Subcutaneous abdominal adipose tissue (tissue), 5 donors: ENCODE data around the gene KREMEN1.

ENCODE experiments used
- H3K27ac ChIP-seq: one replicate; pipeline ENCODE4 v1.7.0; 2013; ENCODE audit warnings: low read depth, mild to moderate bottlenecking, inconsistent platforms, low read length, moderate library complexity
- H3K27me3 ChIP-seq, 5 donors: one replicate each; pipeline ENCODE4 v1.7.0; 2013; ENCODE audit warnings: low read length in 5 of 5, inconsistent platforms in 1 of 5; ENCODE audit not compliant: control insufficient read depth in 5 of 5, insufficient read depth in 4 of 5
- H3K36me3 ChIP-seq, 5 donors: one replicate each; pipeline ENCODE4 v1.7.0; 2013; ENCODE audit warnings: low read length in 5 of 5; ENCODE audit not compliant: control insufficient read depth in 5 of 5, insufficient read depth in 5 of 5
- H3K4me1 ChIP-seq, 5 donors: one replicate each; pipeline ENCODE4 v1.7.0; 2013; ENCODE audit warnings: low read length in 5 of 5, mild to moderate bottlenecking in 3 of 5, moderate library complexity in 1 of 5; ENCODE audit not compliant: control insufficient read depth in 5 of 5, insufficient read depth in 5 of 5
- H3K4me3 ChIP-seq, 5 donors: one replicate each; pipeline ENCODE4 v1.7.0; 2013; ENCODE audit warnings: low read length in 5 of 5, low read depth in 1 of 5
- H3K9ac ChIP-seq, 5 donors: one replicate each; pipeline ENCODE4 v1.7.0; 2013; ENCODE audit warnings: low read length in 5 of 5, mild to moderate bottlenecking in 4 of 5, moderate library complexity in 3 of 5
- H3K9me3 ChIP-seq, 5 donors: one replicate each; pipeline ENCODE4 v1.7.0; 2013; ENCODE audit warnings: low read length in 5 of 5; ENCODE audit not compliant: control insufficient read depth in 5 of 5
- donor health status: healthy.
- donor health status: healthy.
- donor health status: healthy.
- donor health status: healthy.
- donor health status: healthy.

Gene KREMEN1

DNA sequence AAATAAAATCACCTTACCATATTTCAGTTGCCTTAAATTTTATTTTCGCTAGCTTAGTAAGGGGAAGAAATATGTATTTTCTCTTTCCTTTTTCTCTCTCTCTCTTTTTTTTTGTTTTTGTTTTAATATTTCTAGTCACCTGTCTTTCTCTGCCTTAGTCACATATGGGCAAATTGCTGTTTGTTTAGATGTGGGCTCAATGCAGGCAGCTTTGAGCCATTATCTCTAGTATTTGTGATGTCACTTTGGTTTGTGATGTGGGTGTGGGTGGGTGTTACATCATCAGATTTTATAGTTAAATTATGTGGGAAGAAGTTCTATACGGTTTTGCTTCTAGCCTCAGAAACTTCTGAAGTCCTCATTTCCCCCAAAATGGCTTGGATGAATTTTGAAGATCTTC is 11.1 kb upstream of the KREMEN1 start, which contains the start of gene C22orf31:
C22orf31 (minus strand) TSS at position 59 of the 400 bp plus-strand sequence; CDS start at position 20, 39 bp downstream.
- Histone ChIP-seq H3K27ac (no peak within 1 kb of the TSS), H3K4me1 (no peaks in the 10 kb centered on the region), H3K9me3 (no peaks in the 10 kb centered on the region), H3K9ac (no peak within 1 kb of the TSS), H3K27me3 (peaks cover 0 to 3% (median 0%) of the 10 kb centered on the region in 5 donors), H3K4me3 (no peak within 1 kb of the TSS), H3K36me3 (no peaks in the 10 kb centered on the region)

DNA sequence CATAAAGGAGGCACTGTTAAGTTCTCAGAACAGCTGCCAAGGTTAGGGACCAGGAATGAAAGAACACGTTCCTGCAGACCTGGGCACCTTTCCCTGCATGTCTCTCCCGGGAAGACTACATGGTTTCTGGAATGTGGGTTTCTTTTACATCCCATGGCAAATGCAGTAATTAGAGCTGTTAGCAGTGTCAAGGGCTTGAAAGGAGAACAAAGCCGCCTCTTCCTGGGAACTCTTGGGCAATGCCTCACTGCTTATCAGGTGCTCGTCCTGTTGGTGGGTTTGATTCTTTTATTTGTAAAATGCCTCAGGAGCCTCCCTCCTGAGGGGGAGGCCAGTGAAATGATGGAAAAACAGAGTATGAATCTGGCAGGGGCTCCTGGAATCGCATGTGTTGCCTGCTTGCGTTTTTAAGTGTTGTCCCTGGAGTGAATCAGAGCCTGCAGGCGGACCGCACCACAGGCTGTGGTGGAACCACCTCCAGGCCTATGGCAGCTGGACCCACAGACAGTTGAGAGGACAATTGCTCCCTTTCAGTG is 10.5 kb upstream of the KREMEN1 start:
- Histone ChIP-seq H3K27ac (no peak overlapping the region), H3K4me1 (no peaks in the 10 kb centered on the region), H3K4me3 (no peak overlapping the region), H3K9me3 (no peaks in the 10 kb centered on the region), H3K36me3 (no peaks in the 10 kb centered on the region), H3K9ac (no peak overlapping the region), H3K27me3 (peaks cover 0 to 3% (median 0%) of the 10 kb centered on the region in 5 donors)

DNA sequence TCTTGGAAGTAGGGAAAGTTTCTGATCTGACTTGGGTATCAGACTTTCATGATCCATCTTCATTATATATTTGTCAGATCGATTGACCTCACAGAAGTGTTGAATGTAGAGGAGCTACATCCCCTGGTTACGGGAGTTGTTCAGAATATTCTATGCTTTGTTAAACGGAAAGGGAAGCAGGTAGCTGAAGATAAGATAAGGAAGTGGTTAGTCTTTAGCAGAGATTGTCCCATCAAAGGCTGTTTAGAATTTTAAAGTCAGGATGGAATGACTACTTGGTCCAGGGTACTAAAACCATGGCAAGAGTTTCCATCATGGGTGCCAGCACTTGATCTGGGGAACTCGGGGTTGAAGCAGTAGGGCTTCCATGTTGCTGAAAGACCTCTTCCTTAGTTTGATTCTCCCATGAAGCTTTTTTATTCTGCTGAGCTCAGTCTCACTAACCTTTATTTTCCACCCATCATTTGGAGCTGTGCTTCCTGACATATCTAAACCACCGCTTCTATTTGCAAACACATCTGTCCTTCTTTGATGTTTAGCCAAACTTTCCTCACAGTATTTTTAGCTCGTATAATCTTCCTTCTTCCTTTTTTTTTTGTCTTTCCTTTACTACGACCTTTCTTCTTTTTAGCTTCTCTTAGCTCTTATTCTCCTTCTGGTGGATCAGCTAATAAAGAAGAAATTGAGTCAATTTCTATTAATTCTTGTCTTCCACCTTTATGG is 7.2 kb upstream of the KREMEN1 start:
- Histone ChIP-seq H3K36me3 (no peaks in the 10 kb centered on the region), H3K4me3 (no peak overlapping the region), H3K27me3 (peaks cover 0 to 12% (median 3%) of the 10 kb centered on the region in 5 donors), H3K4me1 (no peaks in the 10 kb centered on the region), H3K9me3 (no peaks in the 10 kb centered on the region), H3K27ac (no peak overlapping the region), H3K9ac (no peak overlapping the region)

DNA sequence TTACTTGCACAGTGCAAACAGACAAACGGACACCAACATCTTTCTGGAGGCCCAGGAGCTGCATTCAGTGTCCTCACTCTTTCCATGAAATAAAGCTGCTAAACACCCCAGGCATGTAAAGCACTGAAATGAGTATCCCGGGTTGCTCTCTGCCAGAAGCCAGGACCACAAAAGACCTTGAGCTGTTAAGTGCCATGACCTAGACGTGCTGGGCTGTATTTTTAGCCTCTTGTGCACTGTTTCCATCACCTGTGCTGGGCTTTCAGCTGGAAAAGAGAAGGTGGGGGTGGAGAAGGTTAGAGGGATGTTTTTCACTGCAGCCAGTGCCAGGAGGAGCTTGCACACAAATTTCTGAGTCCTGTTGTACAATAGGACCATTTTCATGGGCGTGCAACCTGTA is 3.4 kb upstream of the KREMEN1 start:
- Histone ChIP-seq H3K4me3 (no peak overlapping the region), H3K4me1 (peaks cover 0 to 32% (median 29%) of the 10 kb centered on the region in 5 donors), H3K27ac (no peak overlapping the region), H3K36me3 (no peaks in the 10 kb centered on the region), H3K9me3 (no peaks in the 10 kb centered on the region), H3K9ac (no peak overlapping the region), H3K27me3 (peaks cover 0 to 12% (median 4%) of the 10 kb centered on the region in 5 donors)

DNA sequence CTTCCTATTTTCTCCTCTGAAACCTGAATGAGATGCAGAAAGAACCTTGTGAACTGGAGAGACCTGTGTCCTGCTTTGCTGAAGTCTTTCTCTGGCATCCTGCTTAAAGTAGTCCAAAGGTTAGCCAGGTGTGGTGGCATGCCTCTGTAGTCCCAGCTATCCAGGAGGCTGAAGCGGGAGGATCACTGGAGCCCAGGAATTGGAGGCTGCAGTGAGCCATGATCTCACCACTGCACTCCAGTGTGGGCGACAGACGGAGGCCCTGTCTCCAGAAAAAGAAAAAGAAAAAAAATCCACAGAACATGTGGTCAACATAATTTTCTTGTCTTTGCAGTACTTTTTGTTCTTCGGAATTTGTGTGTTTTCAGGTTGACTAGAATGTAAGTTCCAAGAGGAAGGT is 2.3 kb upstream of the KREMEN1 start:
- Histone ChIP-seq H3K4me1 (peaks cover 0 to 34% (median 30%) of the 10 kb centered on the region in 5 donors), H3K4me3 (no peak overlapping the region), H3K36me3 (no peaks in the 10 kb centered on the region), H3K27me3 (peaks cover 0 to 12% (median 4%) of the 10 kb centered on the region in 5 donors), H3K9ac (no peak overlapping the region), H3K27ac (no peak overlapping the region), H3K9me3 (no peaks in the 10 kb centered on the region)

DNA sequence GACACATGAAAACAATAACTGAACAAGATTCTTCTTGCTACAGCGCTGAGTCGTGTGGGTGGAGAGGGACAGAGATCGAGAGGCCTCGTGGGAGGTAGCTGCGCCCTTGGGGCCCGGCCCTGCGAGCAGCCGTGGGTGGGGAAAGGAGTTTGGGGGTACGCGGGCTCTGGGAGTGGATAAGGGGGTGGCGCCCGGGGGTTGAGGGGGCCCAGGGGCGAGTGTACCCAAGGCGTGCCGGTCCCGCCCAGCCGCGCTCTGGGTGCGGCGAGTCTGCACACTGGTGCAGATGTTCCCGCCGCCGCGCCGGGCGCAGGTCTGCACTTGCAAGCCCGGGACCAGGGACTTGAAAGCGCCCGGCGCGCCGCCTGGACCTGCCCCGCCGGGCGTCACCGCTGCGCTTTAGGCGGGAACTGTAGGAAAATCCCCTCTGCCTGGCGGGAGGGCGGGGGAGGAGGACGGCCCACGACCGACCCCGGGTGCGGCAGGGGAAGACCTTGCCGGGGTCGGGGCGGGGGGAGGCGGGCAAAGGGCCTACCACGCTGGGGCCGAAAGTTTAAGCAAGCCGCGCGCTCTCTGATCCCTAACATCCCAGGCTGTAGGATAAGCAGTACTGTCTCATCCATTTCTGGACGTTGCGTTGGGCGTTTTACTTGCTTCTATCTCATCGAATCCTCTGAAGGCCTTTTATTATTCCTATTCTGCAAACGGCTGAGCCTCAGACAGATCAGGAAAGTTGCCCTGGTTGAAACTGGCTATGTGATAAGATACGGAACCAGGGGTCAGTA is 1.4 kb upstream of the KREMEN1 start:
- Histone ChIP-seq H3K4me1 (peaks cover 0 to 34% (median 30%) of the 10 kb centered on the region in 5 donors), H3K27ac (no peak overlapping the region), H3K36me3 (no peaks in the 10 kb centered on the region), H3K9ac (peak overlapping the region in 1 of 5 donors; percentile 32), H3K9me3 (no peaks in the 10 kb centered on the region), H3K4me3 (peak overlapping the region; percentile 47 to 79 (median 63)), H3K27me3 (peaks cover 0 to 12% (median 4%) of the 10 kb centered on the region in 5 donors)

DNA sequence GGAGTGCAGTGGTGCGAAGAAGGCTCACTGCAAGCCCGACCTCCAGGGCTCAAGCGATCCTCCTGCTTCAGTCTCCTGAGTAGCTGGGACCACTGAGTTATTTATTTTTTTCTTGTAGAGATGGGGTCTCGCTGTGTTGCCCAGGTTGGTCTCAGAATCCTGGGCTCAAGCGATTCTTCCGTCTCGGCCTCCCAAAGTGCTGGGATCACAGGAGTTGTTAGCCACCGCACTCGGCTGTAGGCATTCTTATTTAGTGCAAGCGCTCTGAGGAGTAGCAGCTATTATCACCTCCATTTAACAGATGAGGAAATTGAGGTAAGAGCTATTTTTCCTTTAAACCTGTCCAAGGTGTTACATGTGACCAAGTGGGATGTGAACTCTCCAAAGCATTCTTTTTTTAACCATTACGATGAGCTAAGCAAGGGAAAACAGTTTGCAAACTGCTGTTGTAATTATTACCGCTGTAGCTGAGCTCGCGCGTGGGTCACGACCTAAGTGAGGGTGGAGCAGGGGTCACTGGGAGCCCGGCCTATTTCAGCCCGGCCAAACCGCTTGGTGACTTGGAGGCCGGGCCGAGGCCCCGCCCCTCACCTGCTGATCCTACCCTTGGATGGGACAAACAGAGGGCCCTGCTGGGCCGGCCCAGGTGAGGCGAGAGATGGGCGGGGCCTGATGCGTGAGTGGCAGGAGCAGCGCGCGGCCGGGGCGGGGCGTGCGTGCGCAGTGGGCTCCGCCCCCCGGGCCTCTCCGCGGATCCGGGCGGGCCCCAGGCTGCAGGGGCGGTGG is 449 bp upstream of the KREMEN1 start:
- Histone ChIP-seq H3K27ac (no peak overlapping the region), H3K4me1 (peaks cover 0 to 34% (median 30%) of the 10 kb centered on the region in 5 donors)

DNA sequence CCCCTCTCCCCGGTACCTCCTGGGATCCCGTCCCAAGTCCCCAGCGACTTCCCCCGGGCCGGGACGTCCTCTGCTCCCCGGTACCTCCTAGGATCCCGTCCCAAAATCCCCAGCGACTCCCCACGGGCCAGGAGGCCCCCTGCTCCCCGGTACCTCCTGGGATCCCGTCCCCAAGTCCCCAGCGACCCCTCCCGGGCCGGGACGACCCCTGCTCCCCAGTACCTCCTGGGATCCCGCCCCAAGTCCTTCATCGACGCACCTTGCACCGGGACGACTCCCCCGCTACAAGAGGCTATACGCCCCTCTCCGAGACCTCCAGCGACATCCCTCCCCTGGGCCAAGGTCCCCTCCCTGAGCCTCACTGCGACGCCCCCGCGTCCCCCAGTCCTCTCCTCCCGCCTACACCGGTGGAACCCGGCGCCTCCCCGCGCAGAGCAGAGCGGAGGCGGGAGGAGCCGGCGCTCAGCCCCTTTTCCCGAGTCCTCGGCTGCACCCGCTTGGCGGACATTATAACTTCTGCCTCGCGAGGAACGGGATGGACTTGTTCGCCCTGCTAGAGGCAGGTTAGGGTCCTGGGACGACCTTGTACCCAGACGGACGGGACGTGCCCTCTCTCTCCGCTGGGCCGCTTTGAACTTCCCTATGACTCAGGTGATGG is 912 bp downstream of the KREMEN1 start:
- Histone ChIP-seq H3K4me3 (peak overlapping the region; percentile 70 to 82 (median 72)), H3K9me3 (no peaks in the 10 kb centered on the region), H3K4me1 (peaks cover 0 to 34% (median 30%) of the 10 kb centered on the region in 5 donors), H3K36me3 (no peaks in the 10 kb centered on the region), H3K9ac (peak overlapping the region in 4 of 5 donors; percentile 66 to 80 (median 72)), H3K27me3 (peaks cover 0 to 12% (median 4%) of the 10 kb centered on the region in 5 donors), H3K27ac (peak overlapping the region; percentile 41)

More for the DNA sequence above, 449 bp upstream of the KREMEN1 start:
- Histone ChIP-seq H3K4me3 (peak overlapping the region; percentile 51 to 79 (median 73)), H3K36me3 (no peaks in the 10 kb centered on the region), H3K9me3 (no peaks in the 10 kb centered on the region), H3K27me3 (peaks cover 0 to 12% (median 4%) of the 10 kb centered on the region in 5 donors), H3K9ac (peak overlapping the region in 1 of 5 donors; percentile 10)

DNA sequence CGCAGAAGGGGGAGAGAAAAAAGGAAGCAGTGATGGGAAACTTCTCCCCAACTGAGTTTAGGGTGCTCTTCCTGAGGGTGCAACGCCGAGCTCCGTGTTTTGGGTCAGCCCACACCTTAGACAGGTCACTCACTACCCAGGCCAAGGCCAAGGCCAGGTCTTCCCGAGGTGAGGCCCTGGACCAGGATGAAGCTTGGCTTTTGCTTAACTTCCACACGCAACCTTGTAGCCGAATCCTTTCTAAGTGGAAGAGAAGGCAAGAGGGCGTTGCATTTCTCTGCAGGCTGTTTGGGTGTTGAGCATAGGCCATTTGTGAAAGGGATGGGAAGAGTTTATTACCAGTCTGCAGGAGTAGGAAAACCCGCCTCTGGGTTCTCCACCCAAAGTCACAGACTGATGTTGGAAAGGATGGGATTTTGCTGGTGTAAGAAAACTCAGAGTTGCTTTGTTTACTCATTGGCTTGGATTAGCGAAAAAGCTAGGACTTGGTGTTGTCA is 1.5 kb downstream of the KREMEN1 start:
- Histone ChIP-seq H3K27me3 (peaks cover 0 to 8% (median 4%) of the 10 kb centered on the region in 5 donors), H3K36me3 (no peaks in the 10 kb centered on the region), H3K27ac (peak overlapping the region; percentile 41), H3K9me3 (no peaks in the 10 kb centered on the region), H3K4me1 (peaks cover 0 to 35% (median 34%) of the 10 kb centered on the region in 5 donors), H3K9ac (peak overlapping the region in 3 of 5 donors; percentile 66 to 80 (median 71)), H3K4me3 (peak overlapping the region; percentile 70 to 82 (median 72))
